MM.1S (cell line): Measurements from ENCODE around the gene PLCB1.

ENCODE experiments used
- DNase-seq: peaks from one replicate; pipeline ENCODE4 v3.0.0-alpha.2; 2015
- H2AFZ ChIP-seq: fragments of 300-600 bp; sonication (generic); 2 replicates; pipeline ENCODE4 v1.6.0; 2016; ENCODE audit warnings: antibody characterized with exemption, low read length
- H3F3A ChIP-seq: fragments of 300-600 bp; sonication (generic); 2 replicates; pipeline ENCODE4 v1.6.1; 2016; ENCODE audit warnings: mild to moderate bottlenecking, antibody characterized with exemption, low read length, moderate library complexity, mixed read lengths; ENCODE audit not compliant: insufficient read depth
- H3K27ac ChIP-seq: fragments of 300-600 bp; sonication (generic); 2 replicates; pipeline ENCODE4 v1.5.1; 2016; ENCODE audit warnings: mild to moderate bottlenecking, low read length
- H3K27me3 ChIP-seq: fragments of 300-600 bp; sonication (generic); replicated peaks from 2 replicates; pipeline ENCODE4 v1.6.0; 2016; ENCODE audit warnings: low read length; ENCODE audit not compliant: insufficient read depth
- H3K36me3 ChIP-seq: fragments of 300-600 bp; sonication (generic); replicated peaks from 2 replicates; pipeline ENCODE4 v1.6.1; 2016; ENCODE audit warnings: mild to moderate bottlenecking, low read length, mixed read lengths; ENCODE audit not compliant: insufficient read depth
- H3K4me1 ChIP-seq: fragments of 300-600 bp; sonication (generic); 2 replicates; pipeline ENCODE4 v1.6.1; 2016; ENCODE audit warnings: low read length, mixed read lengths
- H3K4me2 ChIP-seq: fragments of 300-600 bp; sonication (generic); 2 replicates; pipeline ENCODE4 v1.6.0; 2016; ENCODE audit warnings: low read depth, low read length
- H3K4me3 ChIP-seq: fragments of 300-600 bp; sonication (generic); 2 replicates; pipeline ENCODE4 v1.5.1; 2016; ENCODE audit warnings: low read length, mixed read lengths
- H3K79me2 ChIP-seq: fragments of 300-600 bp; sonication (generic); 2 replicates; pipeline ENCODE4 v1.6.1; 2016; ENCODE audit warnings: mixed run types, low read length, mixed read lengths
- H3K9ac ChIP-seq: fragments of 300-600 bp; sonication (generic); 2 replicates; pipeline ENCODE4 v1.6.1; 2016; ENCODE audit warnings: low read length, mixed read lengths
- H3K9me2 ChIP-seq: fragments of 300-600 bp; sonication (generic); replicated peaks from 2 replicates; pipeline ENCODE4 v1.6.1; 2016; ENCODE audit warnings: mild to moderate bottlenecking, low read length, mixed read lengths; ENCODE audit not compliant: insufficient read depth
- H3K9me3 ChIP-seq: fragments of 300-600 bp; sonication (generic); replicated peaks from 2 replicates; pipeline ENCODE4 v1.6.1; 2016; ENCODE audit warnings: mild to moderate bottlenecking, low read length, mixed read lengths; ENCODE audit not compliant: insufficient read depth
- H4K20me1 ChIP-seq: fragments of 300-600 bp; sonication (generic); 2 replicates; pipeline ENCODE4 v1.6.1; 2016; ENCODE audit warnings: mild to moderate bottlenecking, low read length, moderate library complexity, mixed read lengths; ENCODE audit not compliant: insufficient read depth
- CTCF ChIP-seq: fragments of 300-600 bp; sonication (generic); IDR thresholded peaks from 2 replicates; pipeline ENCODE4 v1.5.1; 2016; ENCODE audit warnings: antibody characterized with exemption, low read length, mixed read lengths
- EZH2 ChIP-seq: fragments of 300-600 bp; sonication (generic); optimal IDR thresholded peaks from 2 replicates; pipeline ENCODE3; 2017; ENCODE audit warnings: low read depth, mild to moderate bottlenecking, antibody characterized with exemption, low read length, mixed read lengths
- EZH2phosphoT487 ChIP-seq: fragments of 300-600 bp; sonication (generic); IDR thresholded peaks from 2 replicates; pipeline ENCODE4 v1.6.1; 2018; ENCODE audit warnings: antibody characterized with exemption, low read length

The PLCB1 gene

GRCh38 chr20:8876366-8876765 is 744.3 kb downstream of the PLCB1 start:
- Histone ChIP-seq H3K9ac (no peak overlapping the region), H3K9me3 (no peaks in the 10 kb centered on the region), H3K4me2 (no peak overlapping the region), H3K36me3 (no peaks in the 10 kb centered on the region), H3K79me2 (no peaks in the 10 kb centered on the region), H3F3A (no peaks in the 10 kb centered on the region), H2AFZ (no peak overlapping the region), H3K27ac (no peak overlapping the region), H3K4me1 (no peaks in the 10 kb centered on the region), H4K20me1 (no peaks in the 10 kb centered on the region), H3K4me3 (no peak overlapping the region), H3K9me2 (no peaks in the 10 kb centered on the region), H3K27me3 (no peaks in the 10 kb centered on the region)
- DNase-seq = no peak
- TF ChIP-seq EZH2phosphoT487 = no peak
- no peak for TF ChIP-seq CTCF
- no peak for TF ChIP-seq EZH2

GRCh38 chr20:8877294-8877693 is 745.2 kb downstream of the PLCB1 start:
- Histone ChIP-seq H3K9me3 (no peaks in the 10 kb centered on the region), H3K79me2 (no peaks in the 10 kb centered on the region), H3K9me2 (no peaks in the 10 kb centered on the region), H3F3A (no peaks in the 10 kb centered on the region), H3K36me3 (no peaks in the 10 kb centered on the region), H3K27me3 (no peaks in the 10 kb centered on the region), H3K4me1 (no peaks in the 10 kb centered on the region), H3K27ac (no peak overlapping the region), H3K4me2 (no peak overlapping the region), H4K20me1 (no peaks in the 10 kb centered on the region), H3K4me3 (no peak overlapping the region), H2AFZ (no peak overlapping the region), H3K9ac (no peak overlapping the region)
- no peak for DNase-seq
- TF ChIP-seq EZH2phosphoT487 = no peak

GRCh38 chr20:8879669-8880068 is 747.6 kb downstream of the PLCB1 start:
- Histone ChIP-seq H3K27ac (no peak overlapping the region), H3K27me3 (no peaks in the 10 kb centered on the region), H3K9me2 (no peaks in the 10 kb centered on the region), H3K4me3 (no peak overlapping the region), H3K36me3 (no peaks in the 10 kb centered on the region), H3K79me2 (no peaks in the 10 kb centered on the region), H3K4me2 (no peak overlapping the region), H3K9me3 (no peaks in the 10 kb centered on the region; the same call in 1 of the 2 replicates), H2AFZ (no peak overlapping the region), H3K9ac (no peak overlapping the region), H3F3A (no peaks in the 10 kb centered on the region), H4K20me1 (no peaks in the 10 kb centered on the region), H3K4me1 (no peaks in the 10 kb centered on the region)
- TF ChIP-seq EZH2phosphoT487 (no peak), CTCF (no peak), EZH2 (no peak)
- DNase-seq = no peak

GRCh38 chr20:8880085-8880853 is 748.2 kb downstream of the PLCB1 start:
- Histone ChIP-seq H3K9me2 (no peaks in the 10 kb centered on the region), H3K27ac (no peak overlapping the region), H3K9ac (no peak overlapping the region), H2AFZ (no peak overlapping the region), H4K20me1 (no peaks in the 10 kb centered on the region), H3K27me3 (no peaks in the 10 kb centered on the region), H3K4me2 (no peak overlapping the region), H3K4me1 (no peaks in the 10 kb centered on the region), H3K9me3 (no peaks in the 10 kb centered on the region; the same call in 1 of the 2 replicates), H3K4me3 (no peak overlapping the region), H3K79me2 (no peaks in the 10 kb centered on the region), H3F3A (no peaks in the 10 kb centered on the region), H3K36me3 (no peaks in the 10 kb centered on the region)
- DNase-seq = no peak
- no peak for TF ChIP-seq EZH2phosphoT487
- TF ChIP-seq EZH2 = no peak
- TF ChIP-seq CTCF = no peak
